ENCODE data around the gene C2orf81.

Gene C2orf81

GRCh38 chr2:74374509-74375205 lies 46.8 kb downstream of the C2orf81 start:
- Histone ChIP-seq H3K27ac (ENCODE audit: low read length) (no peak overlapping the region), H3K79me2 (ENCODE audit: low read length) (no peaks in the 10 kb centered on the region; the same call in 1 of the 2 replicates), H3K9me2 (replicated peaks; ENCODE audit: insufficient read depth, low read length) (no peaks in the 10 kb centered on the region), H3K9me3 (replicated peaks; ENCODE audit: insufficient read depth, low read length) (no peaks in the 10 kb centered on the region), H3K27me3 (replicated peaks; ENCODE audit: insufficient read depth, low read length) (no peaks in the 10 kb centered on the region), H2AFZ (ENCODE audit: low read length) (no peak overlapping the region), H3F3A (ENCODE audit: insufficient read depth, low read length) (no peaks in the 10 kb centered on the region), H3K36me3 (replicated peaks; ENCODE audit: insufficient read depth, low read length) (no peaks in the 10 kb centered on the region; the same call in 1 of the 2 replicates), H3K4me3 (ENCODE audit: low read length) (no peak overlapping the region), H4K20me1 (ENCODE audit: insufficient read depth, low read length) (no peaks in the 10 kb centered on the region), H3K4me2 (ENCODE audit: low read depth, low read length) (no peak overlapping the region), H3K4me1 (ENCODE audit: low read length) (no peaks in the 10 kb centered on the region), H3K9ac (ENCODE audit: low read length) (no peak overlapping the region)
- TF ChIP-seq EZH2phosphoT487 (IDR thresholded peaks at IDR 0.05; ENCODE audit: low read length) (no peak), EZH2 (optimal IDR thresholded peaks at IDR 0.05; ENCODE audit: low read depth, low read length) (no peak)
- TF ChIP-seq, protein P1, sequence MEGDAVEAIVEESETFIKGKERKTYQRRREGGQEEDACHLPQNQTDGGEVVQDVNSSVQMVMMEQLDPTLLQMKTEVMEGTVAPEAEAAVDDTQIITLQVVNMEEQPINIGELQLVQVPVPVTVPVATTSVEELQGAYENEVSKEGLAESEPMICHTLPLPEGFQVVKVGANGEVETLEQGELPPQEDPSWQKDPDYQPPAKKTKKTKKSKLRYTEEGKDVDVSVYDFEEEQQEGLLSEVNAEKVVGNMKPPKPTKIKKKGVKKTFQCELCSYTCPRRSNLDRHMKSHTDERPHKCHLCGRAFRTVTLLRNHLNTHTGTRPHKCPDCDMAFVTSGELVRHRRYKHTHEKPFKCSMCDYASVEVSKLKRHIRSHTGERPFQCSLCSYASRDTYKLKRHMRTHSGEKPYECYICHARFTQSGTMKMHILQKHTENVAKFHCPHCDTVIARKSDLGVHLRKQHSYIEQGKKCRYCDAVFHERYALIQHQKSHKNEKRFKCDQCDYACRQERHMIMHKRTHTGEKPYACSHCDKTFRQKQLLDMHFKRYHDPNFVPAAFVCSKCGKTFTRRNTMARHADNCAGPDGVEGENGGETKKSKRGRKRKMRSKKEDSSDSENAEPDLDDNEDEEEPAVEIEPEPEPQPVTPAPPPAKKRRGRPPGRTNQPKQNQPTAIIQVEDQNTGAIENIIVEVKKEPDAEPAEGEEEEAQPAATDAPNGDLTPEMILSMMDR (IDR thresholded peaks at IDR 0.05; ENCODE audit: low read length): no peak
- no peak for DNase-seq

DNA sequence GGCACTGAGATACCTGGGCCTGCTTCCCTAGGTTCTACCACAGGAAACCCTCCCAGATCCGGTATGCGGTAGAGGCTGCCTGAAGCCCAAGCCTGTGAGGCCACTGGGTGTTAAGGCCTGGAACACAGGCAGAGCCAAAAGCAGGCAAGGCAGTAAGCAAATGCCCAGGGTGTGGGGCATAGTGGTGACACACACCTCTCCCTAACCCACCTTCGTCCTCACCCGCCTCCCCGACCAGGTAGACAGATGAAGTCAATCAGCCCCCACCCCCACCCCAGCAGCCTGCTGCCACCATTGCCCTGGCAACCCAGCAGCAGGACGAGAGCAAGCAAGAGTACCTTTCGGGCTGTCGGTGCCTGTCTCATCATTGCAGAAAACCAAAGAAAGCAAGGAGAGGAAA lies 47.4 kb downstream of the C2orf81 start:
- DNase-seq: no peak
- Histone ChIP-seq H3K9me2 (replicated peaks; ENCODE audit: insufficient read depth, low read length) (no peaks in the 10 kb centered on the region), H3K79me2 (ENCODE audit: low read length) (no peaks in the 10 kb centered on the region; the same call in 1 of the 2 replicates), H3K36me3 (replicated peaks; ENCODE audit: insufficient read depth, low read length) (no peaks in the 10 kb centered on the region; the same call in 1 of the 2 replicates), H3F3A (ENCODE audit: insufficient read depth, low read length) (no peaks in the 10 kb centered on the region), H3K4me1 (ENCODE audit: low read length) (no peaks in the 10 kb centered on the region), H3K27me3 (replicated peaks; ENCODE audit: insufficient read depth, low read length) (no peaks in the 10 kb centered on the region), H2AFZ (ENCODE audit: low read length) (no peak overlapping the region), H3K9me3 (replicated peaks; ENCODE audit: insufficient read depth, low read length) (no peaks in the 10 kb centered on the region), H3K9ac (ENCODE audit: low read length) (no peak overlapping the region), H3K4me3 (ENCODE audit: low read length) (no peak overlapping the region), H3K4me2 (ENCODE audit: low read depth, low read length) (no peak overlapping the region), H3K27ac (ENCODE audit: low read length) (no peak overlapping the region), H4K20me1 (ENCODE audit: insufficient read depth, low read length) (no peaks in the 10 kb centered on the region)
- TF ChIP-seq, protein P1 (IDR thresholded peaks at IDR 0.05; ENCODE audit: low read length): no peak
- TF ChIP-seq EZH2 (optimal IDR thresholded peaks at IDR 0.05; ENCODE audit: low read depth, low read length): no peak
- TF ChIP-seq EZH2phosphoT487 (IDR thresholded peaks at IDR 0.05; ENCODE audit: low read length): no peak

GRCh38 chr2:74373221-74373676 lies 48.2 kb downstream of the C2orf81 start:
- Histone ChIP-seq H3K4me1 (ENCODE audit: low read length) (no peaks in the 10 kb centered on the region), H3K4me2 (ENCODE audit: low read depth, low read length) (no peak overlapping the region), H3K36me3 (replicated peaks; ENCODE audit: insufficient read depth, low read length) (no peaks in the 10 kb centered on the region; the same call in 1 of the 2 replicates), H3K27me3 (replicated peaks; ENCODE audit: insufficient read depth, low read length) (no peaks in the 10 kb centered on the region), H3K79me2 (ENCODE audit: low read length) (no peaks in the 10 kb centered on the region), H3F3A (ENCODE audit: insufficient read depth, low read length) (no peaks in the 10 kb centered on the region), H3K9ac (ENCODE audit: low read length) (no peak overlapping the region), H3K9me3 (replicated peaks; ENCODE audit: insufficient read depth, low read length) (no peaks in the 10 kb centered on the region), H4K20me1 (ENCODE audit: insufficient read depth, low read length) (no peaks in the 10 kb centered on the region), H3K4me3 (ENCODE audit: low read length) (no peak overlapping the region), H2AFZ (ENCODE audit: low read length) (no peak overlapping the region), H3K27ac (ENCODE audit: low read length) (no peak overlapping the region), H3K9me2 (replicated peaks; ENCODE audit: insufficient read depth, low read length) (no peaks in the 10 kb centered on the region)
- no peak for DNase-seq
- TF ChIP-seq EZH2phosphoT487 (IDR thresholded peaks at IDR 0.05; ENCODE audit: low read length): no peak
- TF ChIP-seq, protein P1 (IDR thresholded peaks at IDR 0.05; ENCODE audit: low read length): no peak
- TF ChIP-seq EZH2 (optimal IDR thresholded peaks at IDR 0.05; ENCODE audit: low read depth, low read length): no peak

Data from MM.1S (cell line).